Endothelial cell of umbilical vein (primary cell): ENCODE results near the gene KPTN. TPM values are rescaled to one million over a fixed set of nuclear protein-coding genes. Genes with fewer than 3 reads are reported as not detected.

ENCODE experiments used
- BruUV-seq: library from RNA; stranded (reverse); fragments of 400-500 nt; replicated peaks from 2 replicates; lab custom pipeline; 2021; lab: Mats Ljungman, UMichigan
- CTCF ChIA-PET: fragments of 300-600, 350-600 bp; sonication (Branson Sonifier 250); formaldehyde crosslinking; loops from one replicate; lab custom pipeline; 2021; ENCODE audit warnings: antibody characterized with exemption, inconsistent platforms; lab: Charles Lee
- POLR2A ChIA-PET: fragments of 300-600, 350-600 bp; sonication (Branson Sonifier 250); formaldehyde crosslinking; loops from one replicate; lab custom pipeline; 2021; ENCODE audit warnings: antibody characterized with exemption, inconsistent platforms; lab: Charles Lee
- DNase-seq: peaks from one replicate; pipeline ENCODE4 v3.0.0-alpha.2; 2011; ENCODE audit warnings: low read depth, low spot score
- FAIRE-seq: peaks from 2 replicates; lab custom pipeline; 2011; peaks lifted over from hg19 to GRCh38; lab: Jason Lieb, UNC
- H2AFZ ChIP-seq: 2 replicates; pipeline ENCODE4 v1.6.0; 2012; ENCODE audit warnings: low read depth, low read length, control low read depth, inconsistent platforms
- H3K27ac ChIP-seq: 2 replicates; pipeline ENCODE4 v1.5.1; 2011; ENCODE audit warnings: low read depth, mild to moderate bottlenecking, control low read depth, low read length, moderate library complexity; ENCODE audit not compliant: insufficient read depth
- H3K27me3 ChIP-seq, 2 experiments: 2 replicates each; pipeline versions ENCODE4 v1.6.0 to v1.6.1; 2011; ENCODE audit warnings: low read length in 2 of 2, mixed read lengths in 1 of 2; ENCODE audit not compliant: control insufficient read depth in 2 of 2, insufficient read depth in 2 of 2
- H3K36me3 ChIP-seq, 2 experiments: 2 replicates in 1 of 2; 3 replicates in 1 of 2; pipeline ENCODE4 v1.5.1; 2011; ENCODE audit warnings: low read length in 2 of 2, mild to moderate bottlenecking in 1 of 2, moderate library complexity in 1 of 2; ENCODE audit not compliant: control insufficient read depth in 2 of 2, insufficient read depth in 2 of 2; ENCODE audit errors: extremely low read depth in 1 of 2
- H3K4me1 ChIP-seq: 3 replicates; pipeline ENCODE4 v1.5.1; 2011; ENCODE audit warnings: mild to moderate bottlenecking, low read length; ENCODE audit not compliant: control insufficient read depth, insufficient read depth; ENCODE audit errors: extremely low read depth
- H3K4me2 ChIP-seq: 2 replicates; pipeline ENCODE4 v1.6.1; 2011; ENCODE audit warnings: low read length, control low read depth, mixed read lengths; ENCODE audit not compliant: insufficient read depth
- H3K4me3 ChIP-seq, 3 experiments: fragments of 200-600 bp in 1 of 3; sonication (generic), shearing (Covaris generic) in 1 of 3; replicated peaks in 1 of 3; 2 replicates each; pipeline ENCODE4 v1.5.1; 2011 to 2016; ENCODE audit warnings: control low read depth in 3 of 3, low read length in 3 of 3, mild to moderate bottlenecking in 2 of 3, inconsistent platforms in 1 of 3, low read depth in 1 of 3, moderate library complexity in 1 of 3; ENCODE audit not compliant: insufficient read depth in 1 of 3
- H3K79me2 ChIP-seq: 2 replicates; pipeline ENCODE4 v1.6.0; 2012; ENCODE audit warnings: low read length, inconsistent platforms; ENCODE audit not compliant: control insufficient read depth, insufficient read depth
- H3K9ac ChIP-seq: replicated peaks from 2 replicates; pipeline ENCODE3; 2011; ENCODE audit warnings: low read length, control low read depth; ENCODE audit not compliant: insufficient read depth; ENCODE audit errors: extremely low read depth
- H3K9me1 ChIP-seq: replicated peaks from 3 replicates; pipeline ENCODE4 v1.6.0; 2011; ENCODE audit warnings: mild to moderate bottlenecking, low read length; ENCODE audit not compliant: control insufficient read depth, insufficient read depth; ENCODE audit errors: extremely low read depth
- H3K9me3 ChIP-seq: replicated peaks from 2 replicates; pipeline ENCODE4 v1.5.1; 2012; ENCODE audit warnings: low read length, inconsistent platforms; ENCODE audit not compliant: control insufficient read depth, insufficient read depth
- H4K20me1 ChIP-seq: replicated peaks from 2 replicates; pipeline ENCODE3; 2011; ENCODE audit warnings: mild to moderate bottlenecking, low read length; ENCODE audit not compliant: control insufficient read depth, insufficient read depth; ENCODE audit errors: extremely low read depth
- EZH2 ChIP-seq: IDR thresholded peaks from 2 replicates; pipeline ENCODE4 v1.6.1; 2012; ENCODE audit warnings: borderline replicate concordance, low read depth, mild to moderate bottlenecking, moderate library complexity, low read length, inconsistent platforms; ENCODE audit not compliant: severe bottlenecking
- FOS ChIP-seq: IDR thresholded peaks from 2 replicates; pipeline ENCODE4 v1.6.1; 2011; ENCODE audit warnings: mild to moderate bottlenecking, low read length, moderate library complexity, borderline replicate concordance; ENCODE audit not compliant: insufficient read depth
- GATA2 ChIP-seq: IDR thresholded peaks from 2 replicates; pipeline ENCODE4 v1.7.0; 2011; ENCODE audit warnings: low read depth, mild to moderate bottlenecking, moderate library complexity, mixed read lengths, low read length; ENCODE audit not compliant: insufficient read length, insufficient read depth
- JUN ChIP-seq: IDR thresholded peaks from 2 replicates; pipeline ENCODE4 v1.6.1; 2011; ENCODE audit warnings: borderline replicate concordance, low read depth; ENCODE audit not compliant: insufficient read length, insufficient read depth
- MYC ChIP-seq: IDR thresholded peaks from one replicate; pipeline ENCODE4 v1.6.1; 2011; ENCODE audit warnings: mild to moderate bottlenecking, low read depth, low read length
- POLR2A ChIP-seq: IDR thresholded peaks from 2 replicates; pipeline ENCODE4 v1.6.1; 2012; ENCODE audit warnings: low read depth, mild to moderate bottlenecking, control low read depth, low read length
- POLR2AphosphoS5 ChIP-seq: IDR thresholded peaks from 2 replicates; pipeline ENCODE4 v1.6.1; 2012; ENCODE audit warnings: low read depth, mild to moderate bottlenecking, control low read depth, low read length, moderate library complexity; ENCODE audit not compliant: insufficient read depth
- dilution Hi-C: fragments of 300-500 bp; cut with MboI; formaldehyde crosslinking; loops from one replicate; pipeline ENCODE4 v1.15.0; 2019; ENCODE audit warnings: low sequenced_read_pairs; ENCODE audit not compliant: extremely low pct_ligation_motif_present
- intact Hi-C: fragments of 100-400 bp; cut with micrococcal nuclease; formaldehyde crosslinking; loops from one replicate; pipeline ENCODE4 v1.10.0; 2022
- polyA plus RNA-seq, 4 experiments: library from polyadenylated mRNA; depleted of rRNA in 3 of 4; stranded (reverse) in 3 of 4; unstranded in 1 of 4; fragments of >200 nt; gene quantifications; 2 replicates each; pipeline versions ENCODE4 v1.2.1 to v1.2.3, GENCODE V29; 2011 to 2012; ENCODE audit warnings: missing spikeins in 1 of 4
- total RNA-seq: library from RNA; stranded (reverse); gene quantifications from 2 replicates; pipeline ENCODE4 v1.2.3, GENCODE V29; 2021
- TF ChIP-seq, protein P1 (sequence below), 2 donors: IDR thresholded peaks; 1 replicate in 1 of 2; 2 replicates in 1 of 2; pipeline ENCODE4 v1.5.1; 2011; ENCODE audit warnings: low read length in 2 of 2, mild to moderate bottlenecking in 2 of 2, moderate library complexity in 2 of 2, control low read depth in 1 of 2, inconsistent platforms in 1 of 2, low read depth in 1 of 2; ENCODE audit not compliant: insufficient read depth in 1 of 2; ENCODE audit errors: extremely low read depth in 1 of 2
- TF ChIP-seq, protein P2 (sequence below): IDR thresholded peaks from 2 replicates; pipeline ENCODE4 v1.6.1; 2011; ENCODE audit not compliant: insufficient read depth, insufficient read length

Gene KPTN
- total and polyA plus RNA-seq, 2 donors (not counting 3 experiments of a cell fraction or from before 2014, with no cell fraction given) = 14.7 to 15.5 TPM

DNA sequence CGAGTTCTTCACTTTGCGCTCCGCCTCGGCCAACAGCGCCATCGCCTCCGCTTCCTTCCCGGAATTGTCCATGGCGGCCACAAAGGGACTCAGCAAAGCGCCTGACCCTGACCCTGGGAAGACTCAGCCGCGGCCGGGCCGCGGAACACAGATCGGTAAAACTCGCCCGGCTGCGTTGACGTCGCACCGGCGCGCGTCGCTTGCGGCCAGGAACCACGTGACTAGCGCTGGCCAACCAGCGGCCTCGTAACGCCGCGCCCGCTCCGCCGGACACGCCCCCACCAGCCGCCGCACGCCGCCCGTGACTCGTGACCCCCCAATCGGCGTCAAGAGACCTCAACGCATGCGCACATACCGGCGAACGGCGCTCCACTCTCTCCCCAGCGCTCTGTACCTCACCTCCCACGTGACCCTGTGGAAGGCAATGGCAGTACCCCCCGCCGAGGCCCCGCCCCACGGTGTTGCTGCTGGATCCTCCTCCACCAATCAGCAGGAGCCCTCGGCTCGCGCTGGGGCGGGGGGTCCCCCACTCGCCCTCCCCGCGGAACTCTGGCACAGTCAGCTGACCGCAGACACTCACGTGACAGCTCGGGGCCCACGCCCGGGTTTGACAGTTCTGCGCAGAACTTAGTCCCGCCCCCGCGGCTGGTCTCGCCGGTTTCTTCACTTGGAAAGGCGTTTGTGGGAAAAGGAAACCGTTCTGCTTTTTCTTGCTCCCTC lies 31.0 kb upstream of the KPTN start, which contains the start of gene NAPA:
Gene NAPA (minus strand): TSS at position 195 of the 720 bp plus-strand sequence. CDS start 123 bp downstream, at position 72.
- Histone ChIP-seq H3K79me2 (peaks cover 42% of the 10 kb centered on the region), H3K4me2 (peak within 1 kb of the TSS; percentile 60), H3K9me1 (no peaks in the 10 kb centered on the region), H3K9me3 (no peaks in the 10 kb centered on the region), H3K27me3 (no peaks in the 10 kb centered on the region), H4K20me1 (no peaks in the 10 kb centered on the region), H3K4me3 (peak within 1 kb of the TSS; percentile 63 to 90 (median 83)), H3K36me3 (no peaks in the 10 kb centered on the region), H3K9ac (peak within 1 kb of the TSS; percentile 98), H3K4me1 (peaks cover 22% of the 10 kb centered on the region), H3K27ac (peak within 1 kb of the TSS; percentile 85), H2AFZ (peak within 1 kb of the TSS; percentile 68)
- no peak for TF ChIP-seq EZH2
- TF ChIP-seq GATA2 = no peak
- TF ChIP-seq MYC = no peak
- peak; percentile 87 for TF ChIP-seq POLR2AphosphoS5
- TF ChIP-seq, protein P1, sequence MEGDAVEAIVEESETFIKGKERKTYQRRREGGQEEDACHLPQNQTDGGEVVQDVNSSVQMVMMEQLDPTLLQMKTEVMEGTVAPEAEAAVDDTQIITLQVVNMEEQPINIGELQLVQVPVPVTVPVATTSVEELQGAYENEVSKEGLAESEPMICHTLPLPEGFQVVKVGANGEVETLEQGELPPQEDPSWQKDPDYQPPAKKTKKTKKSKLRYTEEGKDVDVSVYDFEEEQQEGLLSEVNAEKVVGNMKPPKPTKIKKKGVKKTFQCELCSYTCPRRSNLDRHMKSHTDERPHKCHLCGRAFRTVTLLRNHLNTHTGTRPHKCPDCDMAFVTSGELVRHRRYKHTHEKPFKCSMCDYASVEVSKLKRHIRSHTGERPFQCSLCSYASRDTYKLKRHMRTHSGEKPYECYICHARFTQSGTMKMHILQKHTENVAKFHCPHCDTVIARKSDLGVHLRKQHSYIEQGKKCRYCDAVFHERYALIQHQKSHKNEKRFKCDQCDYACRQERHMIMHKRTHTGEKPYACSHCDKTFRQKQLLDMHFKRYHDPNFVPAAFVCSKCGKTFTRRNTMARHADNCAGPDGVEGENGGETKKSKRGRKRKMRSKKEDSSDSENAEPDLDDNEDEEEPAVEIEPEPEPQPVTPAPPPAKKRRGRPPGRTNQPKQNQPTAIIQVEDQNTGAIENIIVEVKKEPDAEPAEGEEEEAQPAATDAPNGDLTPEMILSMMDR (IDR thresholded peaks at IDR 0.05; ENCODE audit: extremely low read depth in 1 of 2, insufficient read depth in 1 of 2, low read depth in 1 of 2, low read length in 2 of 2) = no peak
- TF ChIP-seq, protein P2, sequence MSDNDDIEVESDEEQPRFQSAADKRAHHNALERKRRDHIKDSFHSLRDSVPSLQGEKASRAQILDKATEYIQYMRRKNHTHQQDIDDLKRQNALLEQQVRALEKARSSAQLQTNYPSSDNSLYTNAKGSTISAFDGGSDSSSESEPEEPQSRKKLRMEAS = peak; percentile 95
- TF ChIP-seq POLR2A = peak; percentile 90
- no peak for TF ChIP-seq JUN
- TF ChIP-seq FOS = no peak
- ChIA-PET CTCF (interaction anchor here (0.7 to 2.0 kb wide), 25 partner anchors 8 to 354 kb away, joined by 3 to 20 read pairs (median 5); partner anchors contain the start of genes EHD2 and KPTN), POLR2A (interaction anchor here (0.7 to 1.2 kb wide), 2 partner anchors 85 to 86 kb away, joined by 5 to 6 read pairs; no protein-coding TSS in a partner anchor)
- no TSS peak for BruUV-seq
- intact Hi-C loops = loop anchor here (1.0 to 2.0 kb wide), 7 partner anchors 31 to 228 kb away; partner anchors contain the start of gene KPTN
- dilution Hi-C loops = no loop called here
- peak; percentile 100 for FAIRE-seq
- peak; percentile 100 for DNase-seq
